ENCODE measurements around the gene PSME3.
"Not testable (repeated sequence)": the region's sequence is repeated elsewhere in the genome, so short reads cannot be mapped to it uniquely, and the experiment has no call there.

The PSME3 gene

DNA sequence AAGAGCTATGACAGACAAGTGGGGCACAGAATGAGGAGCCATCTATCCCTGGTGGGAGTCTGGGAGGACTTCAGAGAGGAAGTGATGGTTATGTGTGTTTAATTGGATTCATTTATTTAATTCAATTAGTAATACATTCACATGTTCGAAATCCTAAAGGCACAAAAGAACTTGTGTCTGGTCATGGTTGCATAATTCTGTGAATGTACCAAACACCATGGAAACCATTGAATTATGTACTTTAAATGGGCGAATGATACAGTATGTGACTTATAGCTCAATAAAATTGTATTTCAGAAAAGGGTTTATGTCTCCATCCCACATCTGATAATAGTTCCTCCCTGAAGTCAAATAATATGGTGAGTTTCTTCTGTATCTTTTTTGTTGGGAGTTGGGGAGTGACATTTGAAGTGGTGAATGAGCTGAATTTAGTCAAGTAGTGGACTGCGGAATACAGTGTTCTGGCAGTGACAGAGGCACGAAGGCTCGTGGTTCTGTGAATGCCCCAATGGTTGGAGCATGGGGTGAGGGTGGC lies 47.6 kb downstream of the PSME3 start:
- H3K4me3 ChIP-seq (ENCODE audit: low read length): no peak overlapping the region
- no peak for DNase-seq (ENCODE audit: low read depth)
- TF ChIP-seq, protein P1, sequence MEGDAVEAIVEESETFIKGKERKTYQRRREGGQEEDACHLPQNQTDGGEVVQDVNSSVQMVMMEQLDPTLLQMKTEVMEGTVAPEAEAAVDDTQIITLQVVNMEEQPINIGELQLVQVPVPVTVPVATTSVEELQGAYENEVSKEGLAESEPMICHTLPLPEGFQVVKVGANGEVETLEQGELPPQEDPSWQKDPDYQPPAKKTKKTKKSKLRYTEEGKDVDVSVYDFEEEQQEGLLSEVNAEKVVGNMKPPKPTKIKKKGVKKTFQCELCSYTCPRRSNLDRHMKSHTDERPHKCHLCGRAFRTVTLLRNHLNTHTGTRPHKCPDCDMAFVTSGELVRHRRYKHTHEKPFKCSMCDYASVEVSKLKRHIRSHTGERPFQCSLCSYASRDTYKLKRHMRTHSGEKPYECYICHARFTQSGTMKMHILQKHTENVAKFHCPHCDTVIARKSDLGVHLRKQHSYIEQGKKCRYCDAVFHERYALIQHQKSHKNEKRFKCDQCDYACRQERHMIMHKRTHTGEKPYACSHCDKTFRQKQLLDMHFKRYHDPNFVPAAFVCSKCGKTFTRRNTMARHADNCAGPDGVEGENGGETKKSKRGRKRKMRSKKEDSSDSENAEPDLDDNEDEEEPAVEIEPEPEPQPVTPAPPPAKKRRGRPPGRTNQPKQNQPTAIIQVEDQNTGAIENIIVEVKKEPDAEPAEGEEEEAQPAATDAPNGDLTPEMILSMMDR (IDR thresholded peaks at IDR 0.05; ENCODE audit: insufficient read depth, low read depth, low read length, missing control alignments): no peak

GRCh38 chr17:42881706-42882105 lies 48.5 kb downstream of the PSME3 start:
- not testable (repeated sequence) for DNase-seq (ENCODE audit: low read depth); H3K4me3 ChIP-seq (ENCODE audit: low read length)

GRCh38 chr17:42882166-42882565 lies 49.0 kb downstream of the PSME3 start:
- DNase-seq (ENCODE audit: low read depth): no peak
- TF ChIP-seq, protein P1 (IDR thresholded peaks at IDR 0.05; ENCODE audit: insufficient read depth, low read depth, low read length, missing control alignments): no peak
- no peak overlapping the region for H3K4me3 ChIP-seq (ENCODE audit: low read length)

GRCh38 chr17:42883802-42884558 lies 50.8 kb downstream of the PSME3 start:
- TF ChIP-seq, protein P1 (IDR thresholded peaks at IDR 0.05; ENCODE audit: insufficient read depth, low read depth, low read length, missing control alignments): no peak
- no peak overlapping the region for H3K4me3 ChIP-seq (ENCODE audit: low read length)

DNA sequence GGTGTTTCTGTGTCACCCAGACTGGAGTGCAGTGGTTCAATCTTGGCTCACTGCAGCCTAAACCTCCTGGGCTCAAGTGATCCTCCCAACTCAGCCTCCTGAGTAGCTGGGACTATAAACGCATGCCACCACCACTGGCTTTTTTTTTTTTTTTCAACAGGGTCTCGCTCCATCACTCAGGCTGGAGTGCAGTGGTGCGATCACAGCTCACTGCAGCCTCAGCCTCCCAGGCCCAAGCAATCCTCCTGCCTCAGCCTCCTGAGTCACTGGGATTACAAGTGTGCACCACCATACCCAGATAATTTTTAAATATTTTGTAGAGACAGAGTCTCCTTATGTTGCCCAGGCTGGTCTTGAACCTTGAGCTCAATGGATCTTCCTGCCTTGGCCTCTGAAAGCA lies 52.6 kb downstream of the PSME3 start:
- not testable (repeated sequence) for DNase-seq (ENCODE audit: low read depth); H3K4me3 ChIP-seq (ENCODE audit: low read length)

More at GRCh38 chr17:42883802-42884558, 50.8 kb downstream of the PSME3 start:
- no peak for DNase-seq (ENCODE audit: low read depth)

DNA sequence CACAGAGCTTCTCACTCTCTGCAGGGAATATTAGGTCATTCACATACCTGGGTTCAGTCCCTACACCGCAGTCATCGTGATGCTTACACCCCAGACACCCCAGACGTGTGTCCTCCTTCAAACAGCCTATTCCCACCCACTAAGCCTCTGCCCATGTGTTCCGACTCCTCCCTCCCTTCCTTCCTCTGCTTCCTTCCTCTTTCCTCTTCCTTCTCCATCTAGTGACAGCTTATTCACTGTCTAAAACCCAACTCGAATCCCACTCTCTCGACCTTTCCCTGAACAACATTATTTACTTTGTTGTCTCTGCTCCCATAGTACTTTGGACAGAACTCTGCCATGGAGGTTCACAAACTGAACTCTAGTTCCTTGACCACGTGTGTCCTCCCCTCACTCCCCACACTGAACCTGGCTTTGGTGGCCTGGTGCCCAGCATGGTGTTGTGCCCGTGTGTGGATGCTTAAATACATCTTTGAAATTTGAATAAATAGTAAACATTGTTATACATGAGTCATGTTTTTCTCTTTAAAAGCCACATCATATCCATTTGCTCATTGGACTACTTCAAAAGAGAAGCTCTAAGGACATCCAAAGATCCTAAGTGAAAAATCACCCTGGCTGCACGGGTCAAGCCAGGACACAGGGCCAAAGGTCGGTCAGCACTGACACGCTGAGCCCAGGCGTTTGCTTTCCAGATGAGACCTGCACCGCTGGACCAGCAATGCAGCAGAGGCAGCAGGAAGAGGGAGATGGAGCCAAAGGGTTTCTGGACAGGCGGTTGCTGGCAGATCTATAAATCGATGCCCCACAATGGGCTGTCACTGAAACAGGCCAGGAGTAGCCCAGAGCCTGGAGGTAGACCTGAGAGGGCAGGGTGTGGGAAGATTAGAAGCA lies 53.3 kb downstream of the PSME3 start:
- DNase-seq (ENCODE audit: low read depth): no peak
- H3K4me3 ChIP-seq (ENCODE audit: low read length): no peak overlapping the region
- TF ChIP-seq, protein P1 (IDR thresholded peaks at IDR 0.05; ENCODE audit: insufficient read depth, low read depth, low read length, missing control alignments): no peak

DNA sequence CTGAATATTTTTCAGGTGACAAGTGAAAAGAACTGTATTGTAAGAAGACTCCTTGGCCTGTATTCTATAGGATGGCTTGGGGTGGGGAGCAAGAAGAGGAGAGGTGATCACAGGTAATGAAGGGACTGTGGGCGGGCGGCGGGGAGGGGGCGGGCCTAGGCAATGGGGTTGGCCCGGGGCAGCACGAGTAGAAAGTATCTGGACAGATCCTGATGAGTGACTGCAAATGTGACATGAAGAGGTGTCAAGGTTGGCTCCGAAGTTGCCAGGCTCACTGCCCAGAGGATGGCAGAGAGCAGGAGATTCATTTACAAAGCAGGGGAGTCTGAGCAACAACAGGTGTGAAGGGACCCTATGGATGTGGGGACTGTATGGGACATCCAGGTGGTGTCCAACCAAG lies 56.6 kb downstream of the PSME3 start:
- no peak for DNase-seq (ENCODE audit: low read depth)
- no peak overlapping the region for H3K4me3 ChIP-seq (ENCODE audit: low read length)
- TF ChIP-seq, protein P1 (IDR thresholded peaks at IDR 0.05; ENCODE audit: insufficient read depth, low read depth, low read length, missing control alignments): no peak
